Measurements from ENCODE around the gene KCMF1. TPM values are rescaled to one million over a fixed set of nuclear protein-coding genes. Genes with fewer than 3 reads are reported as not detected.

The KCMF1 gene
- total RNA-seq, 1 donor from 2014 or later, result 95.8 TPM

GRCh38 chr2:85011747-85012146, 40.8 kb downstream of the KCMF1 start:
- Mint-ChIP-seq H3K4me1 (ENCODE audit: low read depth) (peaks cover 67% of the 10 kb centered on the region), H3K27me3 (ENCODE audit: low read depth) (no peaks in the 10 kb centered on the region)
- TF ChIP-seq CTCF (IDR thresholded peaks at IDR 0.05), result peak; percentile 32

DNA sequence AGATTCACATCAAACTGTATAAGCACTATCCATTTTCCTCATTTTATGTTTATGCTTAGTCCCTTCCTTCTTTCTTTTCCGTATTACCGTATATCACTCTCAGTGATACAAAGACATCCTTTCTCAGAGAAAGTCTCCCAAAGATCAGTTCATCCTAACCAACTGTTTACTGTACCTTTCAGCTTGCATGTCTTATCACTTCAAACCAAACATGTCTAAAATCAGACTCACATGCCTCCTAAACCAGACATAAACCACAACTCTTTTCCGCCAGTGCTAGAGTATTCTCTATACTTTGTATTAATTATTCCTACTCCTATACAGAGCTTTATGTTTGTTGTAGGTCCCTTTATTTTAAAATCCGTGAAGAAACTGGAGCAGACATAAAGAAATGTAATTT, 41.5 kb downstream of the KCMF1 start:
- no peak overlapping the region for H3K4me3 Mint-ChIP-seq (ENCODE audit: unreplicated experiment)
- no peaks in the 10 kb centered on the region for H3K27me3 Mint-ChIP-seq (ENCODE audit: low read depth)
- H3K4me1 Mint-ChIP-seq (ENCODE audit: low read depth), result peaks cover 68% of the 10 kb centered on the region
- DNase-seq (ENCODE audit: low spot score), result no peak
- H3K36me3 Mint-ChIP-seq (ENCODE audit: low read depth), result peaks cover 8% of the 10 kb centered on the region
- no peaks in the 10 kb centered on the region for H3K9me3 Mint-ChIP-seq (ENCODE audit: low read depth)
- TF ChIP-seq CTCF (IDR thresholded peaks at IDR 0.05), result no peak
- no peak overlapping the region for H3K27ac Mint-ChIP-seq (ENCODE audit: unreplicated experiment)

More at GRCh38 chr2:85011747-85012146, 40.8 kb downstream of the KCMF1 start:
- Mint-ChIP-seq H3K36me3 (ENCODE audit: low read depth) (peaks cover 12% of the 10 kb centered on the region), H3K9me3 (ENCODE audit: low read depth) (no peaks in the 10 kb centered on the region), H3K27ac (ENCODE audit: unreplicated experiment) (no peak overlapping the region), H3K4me3 (ENCODE audit: unreplicated experiment) (no peak overlapping the region)
- DNase-seq (ENCODE audit: low spot score), result no peak

DNA sequence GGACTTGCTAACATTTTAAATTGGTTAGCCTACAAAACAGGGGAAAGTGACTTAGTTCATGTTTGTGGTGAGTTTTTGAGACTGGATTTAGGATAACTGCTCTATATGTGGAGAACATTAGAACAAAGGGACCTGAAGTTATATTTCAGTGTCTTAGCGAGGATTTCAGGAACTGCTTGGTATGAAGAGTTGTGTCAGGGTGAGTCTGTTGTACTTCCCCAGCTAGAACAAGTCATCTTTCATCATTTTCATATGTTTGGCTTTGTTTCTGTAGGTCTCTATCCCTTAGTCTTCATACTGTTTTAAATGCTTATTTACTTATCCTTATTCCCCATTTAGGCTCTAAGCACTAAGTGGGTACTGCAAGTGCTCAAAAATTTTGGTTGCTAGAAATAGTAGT, 41.9 kb downstream of the KCMF1 start:
- no peak for DNase-seq (ENCODE audit: low spot score)
- Mint-ChIP-seq H3K4me3 (ENCODE audit: unreplicated experiment) (no peak overlapping the region), H3K27me3 (ENCODE audit: low read depth) (no peaks in the 10 kb centered on the region), H3K9me3 (ENCODE audit: low read depth) (no peaks in the 10 kb centered on the region), H3K4me1 (ENCODE audit: low read depth) (peaks cover 72% of the 10 kb centered on the region), H3K36me3 (ENCODE audit: low read depth) (peaks cover 8% of the 10 kb centered on the region), H3K27ac (ENCODE audit: unreplicated experiment) (no peak overlapping the region)
- no peak for TF ChIP-seq CTCF (IDR thresholded peaks at IDR 0.05)

- Mint-ChIP-seq H3K36me3 (ENCODE audit: low read depth) (no peaks in the 10 kb centered on the region), H3K9me3 (ENCODE audit: low read depth) (no peaks in the 10 kb centered on the region), H3K27me3 (ENCODE audit: low read depth) (no peaks in the 10 kb centered on the region), H3K4me1 (ENCODE audit: low read depth) (peaks cover 73% of the 10 kb centered on the region), H3K27ac (ENCODE audit: unreplicated experiment) (peak overlapping the region; percentile 65), H3K4me3 (ENCODE audit: unreplicated experiment) (no peak overlapping the region)
- peak; percentile 52 for TF ChIP-seq CTCF (IDR thresholded peaks at IDR 0.05)
- DNase-seq (ENCODE audit: low spot score), result no peak
These were observed 44.8 kb downstream of the KCMF1 start for GRCh38 chr2:85015653-85016360.

DNA sequence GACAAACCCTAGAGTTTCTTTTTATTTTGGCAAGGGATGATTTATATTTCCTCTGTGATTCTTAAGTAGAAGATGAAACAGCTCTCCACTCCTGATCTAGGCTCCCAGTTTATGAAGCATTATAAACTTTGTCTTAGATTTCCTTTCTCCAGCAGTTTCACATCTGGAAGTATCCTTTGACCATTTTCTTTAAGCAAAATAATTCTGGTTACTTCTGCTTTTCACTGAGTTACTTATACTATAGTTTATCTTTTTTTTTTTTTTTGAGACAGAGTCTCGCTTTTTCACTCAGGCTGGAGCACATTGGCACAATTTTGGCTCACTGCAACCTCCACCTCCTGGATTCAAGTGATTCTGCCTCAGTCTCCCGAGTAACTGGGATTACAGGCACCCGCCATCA, 45.5 kb downstream of the KCMF1 start:
- no peak for DNase-seq (ENCODE audit: low spot score)
- Mint-ChIP-seq H3K4me3 (ENCODE audit: unreplicated experiment) (no peak overlapping the region), H3K27ac (ENCODE audit: unreplicated experiment) (peak overlapping the region; percentile 36), H3K27me3 (ENCODE audit: low read depth) (no peaks in the 10 kb centered on the region), H3K9me3 (ENCODE audit: low read depth) (no peaks in the 10 kb centered on the region), H3K36me3 (ENCODE audit: low read depth) (no peaks in the 10 kb centered on the region), H3K4me1 (ENCODE audit: low read depth) (peaks cover 67% of the 10 kb centered on the region)
- no peak for TF ChIP-seq CTCF (IDR thresholded peaks at IDR 0.05)
